ENCODE measurements around the gene PIK3R2.
"Not testable (repeated sequence)": the region's sequence is repeated elsewhere in the genome, so short reads cannot be mapped to it uniquely, and the experiment has no call there.

PIK3R2 gene

DNA sequence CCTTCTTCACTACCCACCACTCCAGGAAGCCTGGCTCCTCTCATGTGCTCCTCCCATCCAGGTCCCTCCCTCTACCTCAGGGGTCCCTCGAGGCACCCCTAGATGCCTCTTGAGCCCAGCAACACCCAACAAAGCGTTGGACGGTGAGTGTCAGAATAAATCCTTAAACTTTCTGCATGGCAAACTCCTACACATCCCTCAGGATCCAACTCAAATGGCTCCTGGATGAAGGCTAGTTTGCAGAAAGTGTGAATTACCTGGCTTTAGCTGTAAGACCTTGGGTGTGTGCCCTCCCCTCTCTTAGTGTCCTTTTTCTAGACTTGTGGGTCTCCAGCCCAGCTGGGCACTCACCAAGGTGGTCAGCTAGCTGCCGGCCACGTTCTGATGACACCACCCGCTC, 45.4 kb downstream of the PIK3R2 start:
- DNase-seq: no peak

DNA sequence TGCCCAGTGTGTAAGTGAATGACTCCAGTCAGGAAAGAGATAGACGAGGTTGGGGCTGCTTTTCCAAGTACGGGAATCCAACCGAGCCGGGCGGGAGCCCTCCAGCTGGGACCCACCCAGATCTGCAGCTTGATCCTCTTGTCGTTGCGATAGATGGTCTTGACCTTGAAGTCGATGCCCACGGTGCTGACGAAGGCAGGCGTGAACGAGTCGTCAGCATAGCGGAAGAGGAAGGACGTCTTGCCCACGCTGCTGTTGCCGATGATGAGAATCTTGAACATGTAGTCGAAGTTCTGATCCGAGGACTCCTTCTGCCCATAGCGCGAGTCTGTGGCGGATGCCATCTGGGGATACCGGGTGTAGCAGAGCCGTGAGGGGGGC, 49.4 kb downstream of the PIK3R2 start:
- peak in 5 of 56 donors; percentile 29 to 46 (median 41) for DNase-seq

DNA sequence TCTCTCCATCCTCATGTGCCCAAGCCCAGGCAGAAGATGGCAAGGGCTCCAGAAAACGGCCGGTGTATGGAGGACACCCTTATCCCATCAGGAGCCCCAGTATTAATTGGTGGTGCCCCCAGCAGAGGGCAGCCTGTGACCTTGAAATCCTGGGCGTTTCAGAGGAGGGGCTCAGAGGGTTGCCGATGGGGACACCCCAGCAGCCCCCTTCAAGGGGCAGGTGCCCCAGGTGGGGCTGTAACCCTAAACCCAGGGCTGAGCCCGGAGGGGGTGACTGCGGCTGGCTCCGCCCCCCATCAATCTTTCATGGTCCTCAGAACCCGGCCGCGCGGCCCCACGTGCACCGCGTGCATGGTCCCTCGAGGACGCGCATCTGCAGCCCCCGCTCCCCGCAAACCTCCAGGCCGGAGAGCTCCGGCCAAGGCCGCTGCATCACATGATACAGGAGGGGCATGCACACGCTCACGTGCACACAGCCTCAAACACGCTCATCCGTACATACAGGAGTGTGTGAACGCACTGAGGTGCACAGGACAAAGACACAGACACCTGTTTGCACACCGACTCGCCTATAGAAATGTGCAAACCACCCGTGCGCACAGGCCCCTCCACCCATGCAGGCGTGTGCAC, 49.9 kb downstream of the PIK3R2 start:
- DNase-seq: peak in 41 of 56 donors; percentile 15 to 75 (median 43)

DNA sequence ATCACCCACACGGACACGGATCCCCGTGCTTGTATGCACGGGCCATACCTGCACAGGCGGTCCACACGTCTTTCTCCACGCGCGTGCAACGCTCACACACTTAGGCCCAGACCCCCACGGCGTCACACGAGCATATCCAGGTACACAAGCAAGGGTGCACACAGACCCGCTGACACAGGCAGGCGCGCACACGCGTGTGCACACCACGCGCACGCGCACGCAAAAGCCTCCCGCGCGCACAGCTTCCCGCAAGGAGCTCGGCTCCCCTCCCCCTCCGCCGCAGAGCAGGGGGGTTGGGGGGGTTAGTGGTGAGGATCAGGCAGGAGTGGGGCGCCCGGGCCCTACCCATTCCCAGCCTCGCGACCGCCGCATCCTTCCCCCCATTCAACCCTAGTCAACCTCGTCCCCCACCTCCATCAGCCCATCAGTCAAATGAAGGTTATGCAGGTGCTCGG, 50.5 kb downstream of the PIK3R2 start:
- DNase-seq: peak in 34 of 56 donors; percentile 37 to 84 (median 68)

DNA sequence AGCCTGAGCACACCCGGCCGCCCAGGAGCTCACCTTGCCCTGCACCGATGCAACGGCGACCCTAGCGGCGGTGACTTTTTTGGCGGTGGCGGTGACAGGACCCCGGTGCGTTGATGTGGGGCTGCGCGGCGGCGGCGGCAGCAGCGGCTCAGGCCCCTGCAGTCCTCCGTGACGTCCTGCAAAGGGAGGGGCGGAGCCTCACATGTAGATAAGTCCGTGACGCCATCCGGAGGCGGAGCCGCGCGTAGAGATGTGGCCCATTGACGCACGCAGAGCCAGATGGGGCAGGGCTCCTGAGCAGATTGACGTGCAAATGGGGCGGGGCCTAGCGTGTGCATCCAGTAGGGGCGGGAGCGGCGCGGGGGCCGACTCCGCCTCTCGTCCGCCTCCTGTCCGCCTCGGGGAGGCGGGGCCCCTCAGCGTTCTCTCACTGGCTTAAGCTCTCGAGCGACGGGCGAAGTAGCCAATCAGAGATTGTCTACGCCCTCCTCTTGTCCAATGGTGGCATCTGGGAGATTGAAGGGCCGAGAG, 51.0 kb downstream of the PIK3R2 start, which contains the start of gene RAB3A:
Gene RAB3A, minus strand, starts transcription at position 180 of the 531 bp plus-strand sequence. CDS start 1,302 bp downstream, outside the sequence.
- peak; percentile 78 to 100 (median 100) for DNase-seq

DNA sequence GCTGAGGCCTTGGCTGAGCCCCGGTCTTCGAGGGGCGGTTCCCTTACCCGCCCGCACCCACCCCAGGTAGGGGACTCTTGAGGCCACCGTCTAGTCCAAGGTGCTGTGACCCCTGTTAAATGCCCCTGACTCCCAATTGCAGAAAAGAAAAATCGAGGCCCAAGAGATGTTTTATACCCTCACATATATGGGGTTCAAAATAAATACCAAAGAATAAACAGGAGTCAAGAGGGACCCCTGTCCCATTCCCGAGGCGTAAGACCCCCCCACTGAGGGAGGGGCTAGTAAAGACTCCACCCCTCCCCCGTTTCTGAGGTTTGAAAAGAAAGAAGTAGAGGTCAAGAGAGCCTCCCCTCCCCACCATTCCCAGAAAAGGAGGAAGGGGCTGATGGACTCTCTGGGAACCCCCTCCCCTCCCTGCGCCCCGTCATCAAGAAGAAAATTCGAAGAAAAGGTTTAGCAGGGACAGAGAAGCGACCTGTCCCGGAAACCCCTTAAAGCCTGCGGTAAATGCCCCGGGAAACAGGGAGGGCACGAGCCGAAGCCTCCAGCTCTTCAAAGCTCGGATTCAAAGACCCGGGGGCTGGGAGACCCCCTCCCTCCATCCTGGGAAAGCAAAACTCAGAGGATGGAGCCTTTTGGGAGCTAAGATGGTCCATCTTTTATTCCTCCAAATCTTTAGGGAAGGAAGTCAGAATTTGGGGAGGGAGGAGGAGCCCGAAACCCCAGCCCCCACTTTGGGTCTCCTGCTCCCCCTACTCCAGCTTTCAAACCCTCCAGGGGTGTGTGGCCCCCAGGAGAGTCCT, 51.6 kb downstream of the PIK3R2 start:
- DNase-seq: peak in 22 of 56 donors; percentile 25 to 74 (median 56)

DNA sequence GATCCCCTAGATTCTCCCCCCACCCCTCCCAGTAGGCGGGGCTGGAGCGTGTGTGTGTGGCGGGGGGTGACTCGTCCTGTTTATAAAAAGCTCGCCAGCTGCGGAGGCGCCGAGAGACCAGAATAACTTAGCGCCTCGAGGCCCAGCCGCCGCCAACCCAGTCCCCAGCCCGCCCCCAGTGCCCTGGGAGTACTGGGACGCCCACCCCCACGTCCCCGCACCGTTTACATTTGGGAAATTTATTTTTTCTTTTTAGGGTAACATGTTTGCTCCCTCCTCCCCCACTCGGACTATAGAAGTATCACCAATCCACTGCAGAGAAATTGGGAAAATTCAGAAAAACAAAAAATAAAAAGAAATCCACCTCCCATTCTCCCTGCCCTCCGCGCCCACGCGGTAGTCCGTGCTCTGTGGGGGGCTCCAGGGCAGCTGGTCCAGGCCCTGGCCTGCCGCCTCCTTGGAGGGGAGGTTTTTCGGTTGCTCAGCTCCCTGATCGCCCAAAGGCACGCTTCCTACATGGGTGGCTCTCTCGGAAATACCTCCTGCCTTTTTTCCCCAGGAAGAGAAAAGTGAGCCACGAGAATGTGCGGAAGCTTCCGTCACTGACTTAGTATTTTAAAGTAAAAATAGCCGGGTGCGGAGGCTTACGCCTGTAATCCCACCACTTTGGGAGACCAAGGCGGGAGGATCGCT, 52.4 kb downstream of the PIK3R2 start:
- DNase-seq: peak in 50 of 56 donors; percentile 24 to 82 (median 60)

DNA sequence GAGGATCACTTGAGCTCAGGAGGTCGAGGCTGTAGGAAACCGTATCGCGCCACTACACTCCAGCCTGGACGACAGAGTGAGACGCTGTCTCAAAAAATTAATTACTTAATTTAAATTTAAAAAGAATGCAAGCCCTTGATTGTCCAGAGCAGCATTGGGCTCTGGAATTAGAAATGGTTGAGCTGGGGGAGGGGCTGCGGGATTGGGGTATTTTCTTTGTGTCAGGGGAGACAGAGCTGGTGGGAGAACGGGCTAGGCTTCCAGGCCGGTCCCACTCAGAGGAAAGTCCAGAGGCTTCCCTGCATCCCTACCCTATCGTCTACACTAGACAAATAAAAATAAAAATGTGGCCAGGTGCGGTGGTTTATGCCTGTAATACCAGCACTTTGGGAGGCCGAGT, 53.1 kb downstream of the PIK3R2 start:
- no peak for DNase-seq

DNA sequence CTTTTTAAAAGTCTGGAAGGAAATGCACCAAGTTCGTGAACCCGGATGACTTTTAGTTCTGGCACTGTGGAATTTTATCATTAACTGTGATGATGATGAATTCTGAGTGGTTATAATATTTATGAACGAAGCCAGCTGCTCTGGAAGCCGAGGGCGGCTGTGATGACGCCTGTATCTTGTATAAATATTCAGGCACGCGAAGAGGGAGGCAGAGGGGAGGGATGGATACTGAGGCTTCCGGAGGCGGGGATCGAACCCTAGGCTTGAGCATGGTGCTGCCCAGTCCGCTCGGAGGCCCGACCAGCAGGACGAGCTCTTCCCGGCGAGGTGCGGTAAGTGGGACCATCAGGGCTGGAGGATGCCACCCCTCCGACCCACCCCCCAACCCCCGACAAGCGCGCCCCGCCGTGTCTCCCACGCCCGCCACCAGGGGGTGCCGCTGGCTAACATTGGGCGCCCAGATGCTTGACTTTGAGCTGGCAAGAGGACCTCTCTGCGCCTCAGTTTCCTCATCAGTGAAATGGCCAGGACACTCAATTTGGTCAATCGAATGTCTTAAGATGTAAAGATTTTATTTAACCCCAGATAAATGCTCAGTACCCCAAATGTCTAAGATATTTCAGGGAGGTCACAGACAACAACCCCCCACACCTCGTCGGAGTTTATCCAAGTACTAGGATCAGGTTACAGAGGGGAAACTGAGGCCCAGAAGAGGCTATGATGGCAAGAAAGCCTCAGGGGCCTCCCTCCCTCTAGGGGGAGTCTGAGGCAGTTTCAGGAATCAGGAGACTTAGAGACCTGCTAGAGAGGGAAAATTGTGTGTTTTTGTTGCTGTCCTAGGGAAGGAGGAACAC, 55.4 kb downstream of the PIK3R2 start:
- peak in 23 of 56 donors; percentile 14 to 62 (median 33) for DNase-seq

DNA sequence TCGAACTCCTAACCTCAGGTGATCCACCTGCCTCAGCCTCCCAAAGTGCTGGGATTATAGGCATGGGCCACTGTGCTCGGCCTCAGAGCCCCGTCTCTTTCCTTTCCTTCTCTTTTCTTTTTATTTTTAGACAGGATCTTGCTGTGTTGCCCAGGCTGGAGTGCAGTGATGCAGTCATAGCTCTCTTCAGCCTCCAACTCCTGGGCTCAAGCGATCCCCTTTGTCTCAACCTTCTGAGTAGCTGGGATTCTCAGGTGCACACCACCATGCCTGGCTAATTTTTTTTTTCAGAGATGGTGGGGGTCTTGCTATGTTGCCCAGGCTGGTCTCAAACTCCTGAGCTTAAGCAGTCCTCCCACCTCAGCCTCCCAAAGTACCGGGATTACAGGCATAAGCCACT, 56.9 kb downstream of the PIK3R2 start:
- not testable (repeated sequence) for DNase-seq

DNA sequence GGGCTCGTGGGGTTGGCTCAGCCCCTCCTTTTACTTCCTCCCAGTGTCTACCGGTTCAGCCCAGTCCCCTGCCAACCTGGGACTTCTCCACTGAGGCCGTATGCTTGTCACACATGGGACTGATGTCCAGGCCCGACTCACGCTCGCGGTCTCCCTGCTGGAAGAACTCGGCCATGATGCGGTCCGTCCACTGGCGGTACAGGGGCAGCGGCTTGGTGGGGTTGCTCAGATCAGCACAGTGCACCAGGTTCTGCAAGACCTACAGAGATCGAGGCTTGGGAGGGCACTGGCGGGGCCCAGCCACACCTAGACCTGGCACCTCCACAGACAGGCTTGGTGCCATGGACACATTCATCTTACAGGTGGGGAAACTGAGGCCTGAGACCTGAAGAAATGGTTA, 58.7 kb downstream of the PIK3R2 start:
- no peak for DNase-seq

DNA sequence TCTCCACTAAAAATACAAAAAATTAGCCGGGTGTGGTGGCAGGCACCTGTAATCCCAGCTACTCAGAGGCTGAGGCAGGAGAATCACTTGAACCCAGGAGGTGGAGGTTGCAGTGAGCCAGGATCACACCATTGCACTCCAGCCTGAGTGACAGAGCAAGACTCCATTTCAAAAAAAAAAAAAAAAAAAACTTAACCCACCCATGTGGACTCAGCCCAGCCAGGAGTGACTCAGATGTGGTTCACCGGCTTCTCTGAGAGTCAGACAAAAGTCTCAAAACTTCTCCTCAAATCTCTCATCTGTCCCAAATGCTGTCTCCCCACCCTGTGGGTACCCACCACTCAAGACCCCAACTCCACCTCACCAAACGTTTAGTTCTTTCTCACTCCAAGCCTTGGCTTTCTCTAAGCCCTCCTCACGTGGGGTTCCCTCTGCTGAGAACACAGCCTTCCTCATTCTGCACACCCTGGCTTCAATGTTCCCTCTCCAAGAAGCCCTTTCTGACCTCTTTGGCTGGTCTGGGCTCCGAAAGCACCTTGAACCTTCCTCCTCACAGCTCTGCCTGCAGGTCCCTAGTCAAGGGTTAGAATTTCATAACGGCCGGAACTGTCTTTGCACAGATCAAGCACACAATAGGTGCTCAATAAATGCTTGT, 61.9 kb downstream of the PIK3R2 start:
- no peak for DNase-seq

DNA sequence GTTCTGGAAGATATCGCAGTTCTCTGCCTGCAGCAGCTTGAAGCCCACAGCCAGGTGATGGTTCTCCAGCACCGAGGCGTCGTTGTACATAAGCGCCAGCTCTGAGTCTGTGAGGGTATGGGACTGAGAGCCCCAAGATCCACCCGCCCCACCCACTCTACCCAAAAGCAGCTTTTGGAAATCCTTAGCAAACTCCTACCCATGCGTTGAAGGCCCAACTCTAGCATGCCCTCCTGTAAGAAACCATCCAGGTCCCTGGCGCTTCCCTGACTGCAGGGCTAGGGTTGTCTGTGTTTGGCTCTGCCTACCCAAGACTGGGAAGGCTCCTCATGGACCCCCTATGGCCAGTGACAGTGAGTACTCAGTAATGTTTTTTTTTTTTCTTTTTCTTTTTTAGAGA, 63.8 kb downstream of the PIK3R2 start:
- no peak for DNase-seq

DNA sequence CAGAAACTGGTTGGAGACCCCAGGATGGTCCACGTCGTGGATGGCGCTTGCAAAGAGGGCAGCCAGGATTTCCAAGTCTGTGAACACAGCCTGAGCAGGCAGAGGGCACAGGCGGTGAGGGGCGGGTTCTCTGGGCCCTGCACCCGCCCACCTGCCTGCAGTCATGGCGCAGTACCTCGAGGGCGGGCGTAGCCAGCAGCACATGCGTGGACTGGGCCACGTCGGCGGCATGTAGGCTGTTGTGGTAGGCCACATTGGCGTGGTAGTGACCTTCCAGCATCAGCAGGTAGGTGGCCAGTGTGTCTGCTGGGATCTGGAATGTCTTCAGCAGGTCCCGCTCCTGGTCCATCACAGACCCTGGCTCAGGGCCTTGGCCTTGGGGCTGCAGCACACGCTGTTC, 65.2 kb downstream of the PIK3R2 start:
- no peak for DNase-seq

DNA sequence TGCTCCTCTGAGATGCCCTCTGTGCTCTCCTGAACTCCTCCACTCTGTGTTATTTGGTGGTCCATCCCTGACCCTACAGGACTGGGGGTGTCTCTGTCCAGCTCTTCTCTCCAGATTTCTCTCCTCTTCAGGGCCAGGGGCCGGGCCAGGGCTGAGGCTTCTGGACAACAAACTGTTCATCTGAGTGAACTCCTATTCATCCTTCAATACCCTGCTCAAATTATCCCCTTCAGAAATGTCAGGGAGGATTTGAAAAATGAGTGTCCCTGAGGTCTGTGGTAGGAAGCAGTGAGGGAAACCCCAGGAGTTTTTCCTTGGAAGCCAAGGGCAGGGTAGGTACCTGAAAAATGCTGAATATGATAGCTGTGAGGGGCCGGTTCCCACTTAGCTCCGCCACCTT, 65.6 kb downstream of the PIK3R2 start:
- DNase-seq: no peak
